ENCODE results near the gene ENTPD6.

GRCh38 chr20:25249198-25249931, 53.9 kb downstream of the ENTPD6 start:
- TF ChIP-seq POLR2AphosphoS5 (IDR thresholded peaks at IDR 0.05), result no peak
- no peak for TF ChIP-seq CTCF (IDR thresholded peaks at IDR 0.05)
- no peak for TF ChIP-seq POLR2A (IDR thresholded peaks at IDR 0.05)

All from prostate gland (tissue), 2 donors.